ENCODE measurements around the gene B9D1. TPM values are rescaled to one million over a fixed set of nuclear protein-coding genes. Genes with fewer than 3 reads are reported as not detected.
A peak's percentile ranks its signal among the peaks of the same experiment; 100 is the strongest.

The B9D1 gene
- total RNA-seq, 1 donor from 2014 or later = 7.8 TPM

GRCh38 chr17:19341211-19341631 lies 21.3 kb downstream of the B9D1 start:
- peaks cover 4% of the 10 kb centered on the region for H3K27me3 Mint-ChIP-seq (ENCODE audit: unreplicated experiment)
- peaks cover 3% of the 10 kb centered on the region for H3K9me3 Mint-ChIP-seq (ENCODE audit: unreplicated experiment)
- no peak for TF ChIP-seq CTCF (IDR thresholded peaks at IDR 0.05; ENCODE audit: partially characterized antibody, unreplicated experiment)
- no peak for DNase-seq
- no peak overlapping the region for H3K27ac Mint-ChIP-seq (ENCODE audit: unreplicated experiment)
- no peaks in the 10 kb centered on the region for H3K36me3 Mint-ChIP-seq (ENCODE audit: unreplicated experiment)
- peaks cover 11% of the 10 kb centered on the region for H3K4me1 Mint-ChIP-seq (ENCODE audit: low read depth, unreplicated experiment)
- no peak overlapping the region for H3K4me3 Mint-ChIP-seq (ENCODE audit: unreplicated experiment)

- Mint-ChIP-seq H3K27me3 (ENCODE audit: unreplicated experiment) (peaks cover 4% of the 10 kb centered on the region), H3K4me1 (ENCODE audit: low read depth, unreplicated experiment) (peaks cover 11% of the 10 kb centered on the region), H3K4me3 (ENCODE audit: unreplicated experiment) (no peak overlapping the region), H3K9me3 (ENCODE audit: unreplicated experiment) (peaks cover 3% of the 10 kb centered on the region), H3K27ac (ENCODE audit: unreplicated experiment) (no peak overlapping the region), H3K36me3 (ENCODE audit: unreplicated experiment) (no peaks in the 10 kb centered on the region)
- no peak for DNase-seq
- no peak for TF ChIP-seq CTCF (IDR thresholded peaks at IDR 0.05; ENCODE audit: partially characterized antibody, unreplicated experiment)
These were observed 23.1 kb downstream of the B9D1 start for GRCh38 chr17:19339341-19339815.

GRCh38 chr17:19338031-19338990 lies 24.2 kb downstream of the B9D1 start:
- peak; percentile 55 for DNase-seq
- peak; percentile 51 for TF ChIP-seq CTCF (IDR thresholded peaks at IDR 0.05; ENCODE audit: partially characterized antibody, unreplicated experiment)
- Mint-ChIP-seq H3K4me3 (ENCODE audit: unreplicated experiment) (no peak overlapping the region), H3K4me1 (ENCODE audit: low read depth, unreplicated experiment) (peaks cover 11% of the 10 kb centered on the region), H3K27me3 (ENCODE audit: unreplicated experiment) (peaks cover 4% of the 10 kb centered on the region), H3K36me3 (ENCODE audit: unreplicated experiment) (no peaks in the 10 kb centered on the region), H3K27ac (ENCODE audit: unreplicated experiment) (no peak overlapping the region), H3K9me3 (ENCODE audit: unreplicated experiment) (peaks cover 3% of the 10 kb centered on the region)

GRCh38 chr17:19337712-19338023 lies 24.9 kb downstream of the B9D1 start:
- Mint-ChIP-seq H3K27me3 (ENCODE audit: unreplicated experiment) (peaks cover 4% of the 10 kb centered on the region), H3K9me3 (ENCODE audit: unreplicated experiment) (peaks cover 3% of the 10 kb centered on the region), H3K4me3 (ENCODE audit: unreplicated experiment) (no peak overlapping the region), H3K27ac (ENCODE audit: unreplicated experiment) (no peak overlapping the region), H3K4me1 (ENCODE audit: low read depth, unreplicated experiment) (peaks cover 11% of the 10 kb centered on the region), H3K36me3 (ENCODE audit: unreplicated experiment) (no peaks in the 10 kb centered on the region)
- no peak for TF ChIP-seq CTCF (IDR thresholded peaks at IDR 0.05; ENCODE audit: partially characterized antibody, unreplicated experiment)
- no peak for DNase-seq

All from glutamatergic neuron (in vitro differentiated cells).